Mesothelial cell of epicardium (in vitro differentiated cells): ENCODE data around the gene PPP2R3C. TPM values are rescaled to one million over a fixed set of nuclear protein-coding genes. Genes with fewer than 3 reads are reported as not detected.
"Not testable (repeated sequence)": the region's sequence is repeated elsewhere in the genome, so short reads cannot be mapped to it uniquely, and the experiment has no call there.

Source experiments
- DNase-seq, 2 experiments: peaks; one replicate each; pipeline ENCODE4 v3.0.0; 2021; ENCODE audit warnings: low spot score in 2 of 2; ENCODE audit not compliant: unreplicated experiment in 2 of 2
- H3K27ac Mint-ChIP-seq: 2 replicates; pipeline ENCODE4 v1.8.0; 2021; ENCODE audit warnings: mixed read lengths
- H3K27me3 Mint-ChIP-seq: 2 replicates; pipeline ENCODE4 v1.8.0; 2021; ENCODE audit warnings: low read depth, mixed read lengths
- H3K36me3 Mint-ChIP-seq: 2 replicates; pipeline ENCODE4 v1.8.0; 2021; ENCODE audit warnings: mixed read lengths
- H3K4me1 Mint-ChIP-seq: 2 replicates; pipeline ENCODE4 v1.8.0; 2021; ENCODE audit warnings: mixed read lengths
- H3K4me3 Mint-ChIP-seq: 2 replicates; pipeline ENCODE4 v1.8.0; 2021; ENCODE audit warnings: mild to moderate bottlenecking, moderate library complexity, mixed read lengths
- H3K9me3 Mint-ChIP-seq: 2 replicates; pipeline ENCODE4 v1.8.0; 2021; ENCODE audit warnings: mixed read lengths
- CTCF ChIP-seq: fragments of 200-600 bp; sonication (generic); IDR thresholded peaks from one replicate; pipeline ENCODE4 v1.5.0; 2021; ENCODE audit warnings: antibody characterized with exemption; ENCODE audit not compliant: unreplicated experiment
- total RNA-seq: library from RNA; stranded (reverse); gene quantifications from 3 replicates; pipeline ENCODE4 v1.2.1, GENCODE V29; 2021

Gene PPP2R3C
- total RNA-seq, 1 donor from 2014 or later: 25.2 TPM

- H3K4me1 Mint-ChIP-seq: peaks cover 18% of the 10 kb centered on the region
- TF ChIP-seq CTCF: no peak
- no peaks in the 10 kb centered on the region for H3K36me3 Mint-ChIP-seq
- H3K27ac Mint-ChIP-seq: peak overlapping the region; percentile 99
- no peak for DNase-seq
- no peaks in the 10 kb centered on the region for H3K9me3 Mint-ChIP-seq
- no peaks in the 10 kb centered on the region for H3K27me3 Mint-ChIP-seq
- peak overlapping the region; percentile 97 for H3K4me3 Mint-ChIP-seq
Observed at GRCh38 chr14:35044939-35045797, 76.6 kb downstream of the PPP2R3C start.

- no peak for TF ChIP-seq CTCF
- Mint-ChIP-seq H3K36me3 (no peaks in the 10 kb centered on the region), H3K27me3 (no peaks in the 10 kb centered on the region), H3K4me1 (peaks cover 16% of the 10 kb centered on the region), H3K9me3 (no peaks in the 10 kb centered on the region), H3K4me3 (no peak overlapping the region), H3K27ac (peak overlapping the region; percentile 51)
- DNase-seq: no peak
Observed at GRCh38 chr14:35043046-35043445, 78.7 kb downstream of the PPP2R3C start.

DNA sequence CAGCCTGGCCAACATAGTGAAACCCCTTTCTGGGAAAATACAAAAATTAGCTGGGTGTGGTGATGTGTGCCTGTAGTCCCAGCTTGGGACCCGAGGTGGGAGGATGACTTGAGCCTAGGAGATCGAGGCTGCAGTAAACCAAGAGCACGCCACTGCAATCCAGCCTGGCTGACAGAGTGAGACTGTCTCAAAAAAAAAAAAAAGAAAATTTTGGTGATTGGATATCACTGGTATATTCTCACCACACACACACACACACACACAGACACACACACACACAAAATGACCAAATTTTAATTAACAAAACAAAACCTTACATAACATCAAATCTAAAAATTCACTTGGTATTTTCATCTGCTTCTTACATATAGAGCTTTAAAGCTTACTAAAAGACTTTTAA is 79.2 kb downstream of the PPP2R3C start:
- H3K27me3 Mint-ChIP-seq: no peaks in the 10 kb centered on the region
- no peaks in the 10 kb centered on the region for H3K9me3 Mint-ChIP-seq
- no peaks in the 10 kb centered on the region for H3K36me3 Mint-ChIP-seq
- TF ChIP-seq CTCF: no peak
- no peak for DNase-seq
- no peak overlapping the region for H3K4me3 Mint-ChIP-seq
- H3K4me1 Mint-ChIP-seq: peaks cover 12% of the 10 kb centered on the region
- H3K27ac Mint-ChIP-seq: peak overlapping the region; percentile 51

DNA sequence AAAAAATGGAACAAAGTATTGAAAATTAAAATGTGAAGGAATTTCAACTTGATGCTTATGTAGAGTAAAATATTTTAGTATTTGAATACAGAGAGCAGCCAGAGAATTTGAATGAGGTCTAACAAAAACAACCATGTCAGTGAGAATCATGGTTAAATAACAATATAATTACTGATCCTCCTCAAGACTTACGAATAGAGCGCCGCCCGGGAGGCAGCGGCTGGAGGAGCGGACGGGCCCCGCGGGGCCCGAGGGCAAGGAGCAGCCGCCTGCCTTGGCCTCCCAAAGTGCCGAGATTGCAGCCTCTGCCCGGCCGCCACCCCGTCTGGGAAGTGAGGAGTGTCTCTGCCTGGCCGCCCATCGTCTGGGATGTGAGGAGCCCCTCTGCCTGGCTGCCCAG is 83.5 kb downstream of the PPP2R3C start:
- H3K4me3 Mint-ChIP-seq, H3K27ac Mint-ChIP-seq, DNase-seq, H3K4me1 Mint-ChIP-seq, H3K27me3 Mint-ChIP-seq: not testable (repeated sequence)
- Mint-ChIP-seq H3K36me3 (peaks cover 23% of the 10 kb centered on the region), H3K9me3 (peaks cover 16% of the 10 kb centered on the region)

Other genes with a start within 250 kb of the PPP2R3C start
- 42.3 to 43.2 TPM (median 42.5 TPM) in 3 replicates for gene BAZ1A, start 246.6 kb downstream of the PPP2R3C start, total RNA-seq
- gene SRP54, start 139.0 kb downstream of the PPP2R3C start, total RNA-seq: 56.7 to 61.2 TPM (median 61.0 TPM) in 3 replicates
- gene FAM177A1, start 75.7 kb downstream of the PPP2R3C start, total RNA-seq: 48.5 to 53.0 TPM (median 49.3 TPM) in 3 replicates
- 31.2 to 32.6 TPM (median 31.4 TPM) in 3 replicates for gene PRORP, start 562 bp upstream of the PPP2R3C start, total RNA-seq
- 155 to 156 TPM (median 156 TPM) in 3 replicates for gene PSMA6, start 170.4 kb upstream of the PPP2R3C start, total RNA-seq